ACC112 (cell line): ENCODE results near the gene HNRNPH2.

ENCODE experiments used
- H2AFZ ChIP-seq: fragments of 200-600 bp; sonication (generic); one replicate; pipeline ENCODE4 v1.6.0; 2017; ENCODE audit warnings: antibody characterized with exemption, low read length; ENCODE audit not compliant: unreplicated experiment
- H3K27ac ChIP-seq: fragments of 200-600 bp; sonication (generic); 2 replicates; pipeline ENCODE4 v1.5.1; 2014; ENCODE audit warnings: low read depth, mild to moderate bottlenecking, antibody characterized with exemption, low read length, moderate library complexity
- H3K27me3 ChIP-seq: fragments of 200-600 bp; sonication (generic); 2 replicates; pipeline ENCODE4 v1.6.1; 2014; ENCODE audit warnings: mild to moderate bottlenecking, antibody characterized with exemption, low read length, moderate library complexity, mixed read lengths; ENCODE audit not compliant: insufficient read depth
- H3K36me3 ChIP-seq: fragments of 200-600 bp; sonication (generic); 2 replicates; pipeline ENCODE4 v1.6.1; 2016; ENCODE audit warnings: mild to moderate bottlenecking, antibody characterized with exemption, low read length, moderate library complexity, mixed read lengths; ENCODE audit not compliant: insufficient read depth
- H3K4me1 ChIP-seq: fragments of 200-600 bp; sonication (generic); one replicate; pipeline ENCODE4 v1.6.1; 2016; ENCODE audit warnings: low read length, mixed read lengths; ENCODE audit not compliant: insufficient read depth, unreplicated experiment, control insufficient read depth
- H3K4me3 ChIP-seq: fragments of 200-600 bp; sonication (generic); 2 replicates; pipeline ENCODE4 v1.5.1; 2014; ENCODE audit warnings: mild to moderate bottlenecking, low read depth, low read length
- H3K79me2 ChIP-seq: fragments of 200-600 bp; sonication (generic); one replicate; pipeline ENCODE4 v1.6.0; 2016; ENCODE audit warnings: low read length; ENCODE audit not compliant: control insufficient read depth, unreplicated experiment, insufficient read depth

Gene HNRNPH2

GRCh38 chrX:101407748-101408531 is at the start of gene HNRNPH2, which contains the start of gene GLA:
Gene HNRNPH2, plus strand, starts transcription at chrX:101408222. Its CDS starts 3,767 bp downstream, at chrX:101411989.
Gene GLA, minus strand, starts transcription at chrX:101407925. Its CDS starts 22 bp downstream, at chrX:101407903.
- Histone ChIP-seq H3K79me2 (peaks cover 64% of the 10 kb centered on the region), H3K27me3 (no peaks in the 10 kb centered on the region), H3K4me3 (peak within 1 kb of the TSS; percentile 88), H3K27ac (peak within 1 kb of the TSS; percentile 94), H3K4me1 (no peaks in the 10 kb centered on the region), H2AFZ (peak within 1 kb of the TSS; percentile 53), H3K36me3 (no peaks in the 10 kb centered on the region)

DNA sequence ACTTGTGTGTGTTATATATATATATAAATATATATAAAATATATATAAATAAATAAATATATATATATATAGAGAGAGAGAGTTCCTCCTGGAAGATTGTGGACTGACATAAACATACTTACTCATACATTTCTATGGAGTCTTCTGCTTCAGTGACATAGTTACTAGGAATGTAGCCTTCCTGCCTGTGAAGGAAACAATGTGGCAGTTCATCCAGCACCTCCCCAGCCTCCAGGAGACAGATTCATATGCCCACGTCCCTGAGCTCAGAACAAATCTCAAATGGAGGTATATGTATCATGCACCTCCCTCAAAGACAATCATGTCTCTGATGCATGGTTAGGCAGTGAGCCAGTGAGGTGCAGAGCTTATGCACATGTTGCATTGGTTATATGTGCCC is 48.1 kb upstream of the HNRNPH2 start:
- Histone ChIP-seq H3K36me3 (no peaks in the 10 kb centered on the region), H3K79me2 (no peaks in the 10 kb centered on the region), H3K27ac (no peak overlapping the region), H3K27me3 (no peaks in the 10 kb centered on the region), H3K4me1 (no peaks in the 10 kb centered on the region), H2AFZ (no peak overlapping the region), H3K4me3 (no peak overlapping the region)

DNA sequence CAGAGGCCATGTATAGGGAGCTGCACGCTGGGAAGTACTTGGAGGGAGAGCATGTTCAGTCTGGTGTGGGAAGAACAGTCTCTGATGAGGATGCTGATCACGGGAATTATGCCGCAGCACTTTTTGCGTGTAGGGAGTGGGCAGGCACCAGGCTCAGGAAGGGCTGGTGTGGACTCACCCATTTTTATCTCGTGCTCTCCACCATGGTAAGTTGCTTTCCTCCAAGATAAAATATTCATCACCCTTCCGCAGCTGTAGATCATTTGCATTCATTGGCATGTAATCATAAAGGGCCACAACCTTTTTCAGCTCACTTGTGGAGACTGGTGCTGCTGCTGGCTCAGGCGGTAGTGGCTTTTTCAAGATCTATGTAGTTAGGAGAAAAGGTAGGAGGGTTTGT is 47.6 kb upstream of the HNRNPH2 start:
- H2AFZ ChIP-seq, result no peak overlapping the region
- no peaks in the 10 kb centered on the region for H3K4me1 ChIP-seq
- H3K36me3 ChIP-seq, result no peaks in the 10 kb centered on the region
- H3K79me2 ChIP-seq, result no peaks in the 10 kb centered on the region
- no peaks in the 10 kb centered on the region for H3K27me3 ChIP-seq
- H3K27ac ChIP-seq, result no peak overlapping the region
- no peak overlapping the region for H3K4me3 ChIP-seq

DNA sequence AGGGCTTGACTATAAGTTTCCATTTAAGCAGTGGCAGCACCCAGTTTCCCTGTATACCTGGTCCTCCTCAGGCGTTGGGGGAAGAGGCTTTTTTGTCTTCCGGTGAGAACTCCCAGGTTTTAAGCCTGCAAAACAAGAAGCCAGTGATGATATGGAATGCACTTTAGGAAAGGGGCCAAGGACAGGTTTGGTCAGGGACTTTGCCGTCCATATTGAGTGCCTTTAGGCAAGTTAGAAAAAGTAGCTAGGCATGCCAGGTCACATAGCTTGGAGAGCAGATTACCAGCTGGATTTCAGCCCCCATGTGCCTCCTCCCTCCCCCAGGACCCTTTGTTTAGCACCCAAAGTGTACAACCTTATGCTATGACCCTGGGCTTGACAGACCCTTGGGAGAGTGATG is 45.9 kb upstream of the HNRNPH2 start:
- Histone ChIP-seq H3K4me1 (no peaks in the 10 kb centered on the region), H3K79me2 (no peaks in the 10 kb centered on the region), H3K36me3 (no peaks in the 10 kb centered on the region), H3K4me3 (no peak overlapping the region), H3K27ac (no peak overlapping the region), H3K27me3 (no peaks in the 10 kb centered on the region), H2AFZ (no peak overlapping the region)

GRCh38 chrX:101362757-101363156 is 45.3 kb upstream of the HNRNPH2 start:
- Histone ChIP-seq H3K27me3 (no peaks in the 10 kb centered on the region), H3K4me3 (no peak overlapping the region), H3K27ac (no peak overlapping the region), H3K36me3 (no peaks in the 10 kb centered on the region), H2AFZ (no peak overlapping the region), H3K79me2 (no peaks in the 10 kb centered on the region), H3K4me1 (no peaks in the 10 kb centered on the region)

- no peaks in the 10 kb centered on the region for H3K4me1 ChIP-seq
- no peak overlapping the region for H3K27ac ChIP-seq
- no peaks in the 10 kb centered on the region for H3K79me2 ChIP-seq
- H3K27me3 ChIP-seq, result no peaks in the 10 kb centered on the region
- H2AFZ ChIP-seq, result no peak overlapping the region
- H3K36me3 ChIP-seq, result no peaks in the 10 kb centered on the region
- no peak overlapping the region for H3K4me3 ChIP-seq
These were observed 42.7 kb upstream of the HNRNPH2 start for GRCh38 chrX:101365301-101365795.

GRCh38 chrX:101368800-101369199 is 39.2 kb upstream of the HNRNPH2 start:
- no peak overlapping the region for H2AFZ ChIP-seq
- H3K4me1 ChIP-seq, result no peaks in the 10 kb centered on the region
- no peak overlapping the region for H3K4me3 ChIP-seq
- no peaks in the 10 kb centered on the region for H3K36me3 ChIP-seq
- no peak overlapping the region for H3K27ac ChIP-seq
- H3K27me3 ChIP-seq, result no peaks in the 10 kb centered on the region
- no peaks in the 10 kb centered on the region for H3K79me2 ChIP-seq

DNA sequence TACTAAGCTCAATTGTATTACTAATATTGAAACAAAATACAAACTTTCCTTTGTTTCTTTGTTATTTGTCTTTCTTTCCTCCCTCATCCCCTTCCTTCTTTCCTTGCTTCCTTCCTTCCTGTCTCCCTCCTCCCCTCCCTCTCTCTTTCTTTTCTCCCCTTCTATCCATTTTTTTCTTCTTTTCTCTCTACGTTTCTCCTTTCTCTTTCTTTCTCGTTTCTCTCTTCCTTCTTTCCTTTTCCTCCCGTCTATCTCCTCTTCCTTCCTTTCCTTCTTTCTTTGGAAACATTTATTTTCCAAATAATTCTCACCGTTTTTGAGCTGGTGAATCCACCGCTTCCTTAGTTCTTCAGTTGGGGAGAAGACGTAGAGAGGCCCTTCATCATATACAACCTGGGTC is 38.3 kb upstream of the HNRNPH2 start:
- 0 out of 2 replicates have a peak, but pooled peaks cover 4% of the 10 kb centered on the region for H3K27me3 ChIP-seq
- no peaks in the 10 kb centered on the region for H3K36me3 ChIP-seq
- no peaks in the 10 kb centered on the region for H3K79me2 ChIP-seq
- no peak overlapping the region for H2AFZ ChIP-seq
- H3K27ac ChIP-seq, result no peak overlapping the region
- no peak overlapping the region for H3K4me3 ChIP-seq
- no peaks in the 10 kb centered on the region for H3K4me1 ChIP-seq

GRCh38 chrX:101370888-101371504 is 37.0 kb upstream of the HNRNPH2 start:
- Histone ChIP-seq H2AFZ (no peak overlapping the region), H3K79me2 (no peaks in the 10 kb centered on the region), H3K4me3 (no peak overlapping the region), H3K4me1 (no peaks in the 10 kb centered on the region), H3K36me3 (no peaks in the 10 kb centered on the region), H3K27me3 (0 out of 2 replicates have a peak, but pooled peaks cover 5% of the 10 kb centered on the region), H3K27ac (no peak overlapping the region)

- Histone ChIP-seq H3K4me1 (no peaks in the 10 kb centered on the region), H3K4me3 (no peak overlapping the region), H3K27ac (no peak overlapping the region), H3K36me3 (no peaks in the 10 kb centered on the region), H2AFZ (no peak overlapping the region), H3K79me2 (no peaks in the 10 kb centered on the region), H3K27me3 (0 out of 2 replicates have a peak, but pooled peaks cover 5% of the 10 kb centered on the region)
These were observed 30.5 kb upstream of the HNRNPH2 start for GRCh38 chrX:101377547-101377946.
